Vagina (tissue), 2 donors: ENCODE results near the gene WWTR1.

Experiments
- POLR2A ChIP-seq, 2 donors: fragments of 450-650 bp; IDR thresholded peaks; one replicate each; pipeline ENCODE4 v1.6.1; 2017; ENCODE audit warnings: antibody characterized with exemption in 2 of 2, mild to moderate bottlenecking in 2 of 2, moderate library complexity in 2 of 2
- TF ChIP-seq, protein P1 (sequence below), 3 experiments: fragments of 450-650 bp in 2 of 3; fragments of 200-600 bp in 1 of 3; sonication (generic) in 1 of 3; IDR thresholded peaks; one replicate each; pipeline ENCODE4 v1.5.1; 2017 to 2019; ENCODE audit warnings: antibody characterized with exemption in 3 of 3, mild to moderate bottlenecking in 2 of 3, moderate library complexity in 2 of 3

DNA sequence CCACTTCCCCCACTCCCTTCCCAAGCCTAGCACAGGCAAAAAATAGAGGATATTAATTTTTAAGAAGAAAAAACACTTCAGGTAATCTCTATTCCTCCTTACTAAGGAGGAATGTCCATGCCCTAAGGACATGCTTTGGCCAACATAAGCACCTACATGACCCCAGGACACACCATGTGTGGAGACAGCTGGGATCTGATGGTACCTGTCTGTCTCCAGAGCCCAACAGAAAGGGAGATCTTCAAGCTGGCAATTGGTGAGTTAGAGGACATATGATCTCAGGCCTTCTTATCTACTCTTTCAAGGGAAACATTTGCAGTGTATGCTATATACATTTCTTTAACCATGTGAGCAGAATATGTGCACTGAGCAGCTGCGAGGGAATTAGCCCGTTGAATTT is 176.3 kb downstream of the WWTR1 start:
- TF ChIP-seq, protein P1, sequence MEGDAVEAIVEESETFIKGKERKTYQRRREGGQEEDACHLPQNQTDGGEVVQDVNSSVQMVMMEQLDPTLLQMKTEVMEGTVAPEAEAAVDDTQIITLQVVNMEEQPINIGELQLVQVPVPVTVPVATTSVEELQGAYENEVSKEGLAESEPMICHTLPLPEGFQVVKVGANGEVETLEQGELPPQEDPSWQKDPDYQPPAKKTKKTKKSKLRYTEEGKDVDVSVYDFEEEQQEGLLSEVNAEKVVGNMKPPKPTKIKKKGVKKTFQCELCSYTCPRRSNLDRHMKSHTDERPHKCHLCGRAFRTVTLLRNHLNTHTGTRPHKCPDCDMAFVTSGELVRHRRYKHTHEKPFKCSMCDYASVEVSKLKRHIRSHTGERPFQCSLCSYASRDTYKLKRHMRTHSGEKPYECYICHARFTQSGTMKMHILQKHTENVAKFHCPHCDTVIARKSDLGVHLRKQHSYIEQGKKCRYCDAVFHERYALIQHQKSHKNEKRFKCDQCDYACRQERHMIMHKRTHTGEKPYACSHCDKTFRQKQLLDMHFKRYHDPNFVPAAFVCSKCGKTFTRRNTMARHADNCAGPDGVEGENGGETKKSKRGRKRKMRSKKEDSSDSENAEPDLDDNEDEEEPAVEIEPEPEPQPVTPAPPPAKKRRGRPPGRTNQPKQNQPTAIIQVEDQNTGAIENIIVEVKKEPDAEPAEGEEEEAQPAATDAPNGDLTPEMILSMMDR (IDR thresholded peaks at IDR 0.05): no peak
- TF ChIP-seq POLR2A (IDR thresholded peaks at IDR 0.05): no peak
